ENCODE measurements around the gene RGL1. TPM values are rescaled to one million over a fixed set of nuclear protein-coding genes. Genes with fewer than 3 reads are reported as not detected.

The RGL1 gene
- polyA plus RNA-seq, 4 donors = 47.4 to 59.6 (median 52.7) TPM

DNA sequence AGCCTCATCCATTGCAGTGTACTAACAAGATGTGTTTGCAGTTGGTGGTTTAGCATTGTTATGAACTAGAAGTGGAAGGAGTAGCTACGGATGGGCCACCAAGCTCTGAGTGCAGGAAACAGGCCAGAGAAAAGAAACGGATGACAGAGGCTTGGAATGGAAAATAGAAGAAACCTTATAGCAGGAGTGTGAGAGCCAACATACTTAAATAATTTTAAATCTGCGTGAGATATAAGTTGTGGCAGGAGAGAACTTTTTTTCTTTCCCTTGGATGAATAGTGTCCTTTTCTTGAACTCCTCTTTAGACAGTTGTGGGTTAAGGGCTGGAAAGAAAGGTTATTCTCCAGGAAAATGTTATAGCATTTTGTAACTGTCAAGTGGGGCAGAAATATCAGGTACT, 54.2 kb downstream of the RGL1 start:
- DNase-seq (ENCODE audit: low read depth in 4 of 4, low spot score in 3 of 4) = no peak

DNA sequence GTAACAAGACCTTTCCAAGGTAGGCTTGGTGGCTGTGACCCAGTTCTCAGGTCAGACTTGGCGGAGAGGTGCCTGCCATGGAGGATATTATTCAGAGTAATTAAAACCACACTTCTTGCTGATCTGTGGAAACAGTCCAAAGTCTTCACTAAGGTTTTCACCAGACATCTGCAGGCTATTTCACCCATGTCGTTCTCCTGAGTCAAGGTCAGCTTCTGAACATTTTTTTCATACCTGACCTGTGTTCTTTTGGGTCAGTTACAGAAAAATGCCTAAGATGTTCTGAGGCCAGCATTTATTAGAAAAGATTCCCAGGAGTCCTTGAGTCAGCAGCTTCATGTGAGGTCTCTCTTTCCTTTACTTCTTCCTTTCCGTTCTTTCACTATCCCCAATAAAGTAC, 54.9 kb downstream of the RGL1 start:
- no peak for DNase-seq (ENCODE audit: low read depth in 4 of 4, low spot score in 3 of 4)

DNA sequence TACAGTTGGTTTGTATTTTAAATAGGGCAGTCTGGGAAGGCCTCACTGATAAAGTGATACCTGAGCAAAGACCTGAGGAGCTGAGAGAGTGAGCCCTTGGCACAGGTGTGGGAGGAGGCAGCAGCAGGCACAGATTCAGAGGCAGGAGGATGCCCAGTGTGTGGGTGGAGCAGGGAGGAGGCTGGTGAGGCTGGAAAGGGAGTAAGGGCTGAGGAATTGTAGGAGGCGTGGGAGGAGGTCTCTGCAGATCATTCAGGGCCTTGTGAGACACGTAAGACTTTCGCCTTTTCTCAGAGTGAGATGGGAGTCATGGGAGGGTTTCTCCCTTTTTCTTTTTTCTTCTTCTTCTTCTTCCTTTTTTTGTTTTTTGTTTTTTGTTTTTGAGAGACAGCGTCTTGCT, 58.0 kb downstream of the RGL1 start:
- DNase-seq (ENCODE audit: low read depth in 4 of 4, low spot score in 3 of 4) = no peak

DNA sequence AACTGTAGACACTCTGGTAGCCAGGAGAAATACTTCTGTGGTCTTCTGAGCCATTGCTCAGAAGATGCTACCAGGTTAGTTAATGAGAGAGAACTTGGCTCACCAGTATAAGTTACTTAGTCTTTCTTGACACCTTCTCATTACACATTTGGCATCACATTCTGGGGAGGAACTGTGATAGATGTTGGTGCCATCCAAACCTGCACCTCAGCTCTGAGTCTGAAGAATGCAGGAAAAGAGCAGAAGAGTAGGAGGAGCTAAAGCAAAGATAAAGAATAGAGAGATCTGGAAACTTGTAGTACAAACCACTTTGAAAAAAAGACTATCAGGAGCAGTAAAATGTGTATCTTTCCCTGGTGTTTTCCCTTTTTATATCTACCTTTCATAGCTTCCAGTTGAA, 58.9 kb downstream of the RGL1 start:
- DNase-seq (ENCODE audit: low read depth in 4 of 4, low spot score in 3 of 4) = no peak

DNA sequence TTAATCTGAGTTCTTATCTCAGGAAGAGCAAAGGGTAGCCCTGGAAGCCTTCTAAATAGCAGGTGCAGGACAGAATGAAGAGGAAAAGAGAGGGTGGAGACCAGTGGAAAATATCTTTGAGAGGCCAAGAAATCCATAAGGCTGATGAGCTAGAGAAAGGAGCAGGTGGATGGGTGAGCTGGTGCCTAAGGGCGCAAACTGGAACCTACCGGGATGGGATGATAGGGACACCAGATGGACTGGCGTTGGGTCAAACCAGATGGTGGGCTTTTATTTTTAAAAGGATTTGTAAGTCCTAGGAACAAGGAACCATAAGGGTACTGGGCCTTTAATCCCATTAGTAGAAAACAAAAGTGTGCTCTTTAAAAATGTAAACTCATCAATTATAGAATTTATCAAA, 59.7 kb downstream of the RGL1 start:
- DNase-seq (ENCODE audit: low read depth in 4 of 4, low spot score in 3 of 4) = no peak

DNA sequence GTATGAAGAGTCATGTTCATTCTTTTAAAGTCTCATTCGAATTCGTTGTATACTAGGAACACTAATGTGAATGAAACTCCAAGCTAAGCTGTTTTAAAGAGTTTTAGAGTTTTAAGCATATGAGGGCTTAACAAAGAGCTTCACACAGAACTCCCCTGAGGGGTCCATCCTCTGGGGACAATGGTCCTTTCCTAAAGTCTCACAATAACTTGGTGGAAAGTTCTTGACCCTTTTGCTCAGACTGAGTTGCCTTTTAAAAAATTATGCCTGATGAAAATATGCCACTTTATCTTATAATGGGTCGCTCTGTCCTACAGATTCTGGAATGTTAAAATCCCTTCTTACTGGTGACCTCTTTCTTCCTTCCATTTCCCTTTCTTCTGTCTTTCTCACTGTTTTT, 64.3 kb downstream of the RGL1 start:
- DNase-seq (ENCODE audit: low read depth in 4 of 4, low spot score in 3 of 4) = no peak

DNA sequence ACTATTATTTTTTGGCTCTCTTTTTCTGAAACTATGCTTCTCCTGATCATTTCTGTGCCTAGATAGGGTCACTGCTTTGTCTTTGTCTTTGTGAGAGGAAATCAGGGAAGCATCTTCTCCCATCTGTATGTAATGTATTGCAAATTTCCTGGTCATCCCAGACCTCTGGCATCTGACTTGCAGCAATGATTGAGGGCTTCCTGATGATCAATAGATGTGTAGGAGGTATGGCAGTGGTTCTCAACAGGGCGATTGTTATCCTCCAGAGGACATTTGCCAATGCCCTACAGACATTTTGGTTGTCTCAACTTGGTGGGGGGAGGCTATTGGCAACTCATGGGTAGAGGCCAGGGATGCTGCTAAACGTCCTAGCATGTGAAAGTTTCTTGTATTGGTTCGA, 64.7 kb downstream of the RGL1 start:
- no peak for DNase-seq (ENCODE audit: low read depth in 4 of 4, low spot score in 3 of 4)

DNA sequence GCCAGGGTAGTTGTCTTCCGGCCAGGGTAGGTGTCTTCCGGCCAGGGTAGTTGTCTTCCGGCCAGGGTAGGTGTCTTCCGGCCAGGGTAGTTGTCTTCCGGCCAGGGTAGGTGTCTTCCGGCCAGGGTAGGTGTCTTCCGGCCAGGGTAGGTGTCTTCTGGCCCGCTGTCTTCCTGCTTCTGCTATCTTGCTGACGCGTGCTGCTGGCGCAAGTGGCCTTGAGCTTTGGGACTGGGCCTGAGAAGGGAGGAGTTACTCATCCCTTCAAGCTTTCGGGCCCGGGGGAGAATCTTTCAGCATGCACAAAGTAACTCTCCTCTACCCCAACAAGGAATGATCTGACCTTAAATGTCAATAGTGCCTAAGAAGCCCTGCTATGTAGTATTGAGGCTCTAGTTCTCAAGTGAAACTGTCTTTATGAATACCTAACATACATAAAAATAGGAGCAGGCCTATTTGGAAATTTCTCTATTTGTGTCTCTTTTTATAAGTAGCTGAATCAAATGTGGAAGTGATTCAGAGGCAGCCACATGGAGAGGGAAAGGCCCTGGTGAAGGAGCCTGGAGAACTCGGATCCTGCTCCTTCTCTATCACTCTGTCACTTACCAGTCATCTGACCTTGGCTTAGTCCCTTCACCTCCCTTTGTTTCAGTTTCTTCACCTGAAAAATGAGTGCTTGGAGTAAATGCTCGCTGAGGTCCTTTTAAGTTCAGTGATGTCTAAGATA, 65.6 kb downstream of the RGL1 start:
- no peak for DNase-seq (ENCODE audit: low read depth in 4 of 4, low spot score in 3 of 4)

DNA sequence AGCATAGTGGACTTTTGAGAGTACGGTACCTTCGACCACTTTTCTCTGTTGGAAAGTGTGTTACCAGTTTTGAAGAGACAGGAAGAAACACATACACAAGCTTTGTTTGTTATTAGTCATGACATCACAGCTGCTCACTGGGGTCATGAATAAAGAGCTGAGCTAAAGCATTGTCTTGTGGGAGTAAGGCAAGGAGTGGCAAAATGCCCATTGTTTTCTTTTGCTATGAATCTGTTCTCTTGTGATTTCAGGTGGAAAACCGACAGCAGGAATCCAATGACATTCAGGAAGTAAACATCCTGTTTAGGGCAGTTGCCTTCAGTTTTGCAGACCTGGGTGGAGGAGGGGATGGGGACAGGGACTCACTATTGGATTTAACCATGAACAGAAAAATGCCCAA, 66.2 kb downstream of the RGL1 start:
- no peak for DNase-seq (ENCODE audit: low read depth in 4 of 4, low spot score in 3 of 4)

DNA sequence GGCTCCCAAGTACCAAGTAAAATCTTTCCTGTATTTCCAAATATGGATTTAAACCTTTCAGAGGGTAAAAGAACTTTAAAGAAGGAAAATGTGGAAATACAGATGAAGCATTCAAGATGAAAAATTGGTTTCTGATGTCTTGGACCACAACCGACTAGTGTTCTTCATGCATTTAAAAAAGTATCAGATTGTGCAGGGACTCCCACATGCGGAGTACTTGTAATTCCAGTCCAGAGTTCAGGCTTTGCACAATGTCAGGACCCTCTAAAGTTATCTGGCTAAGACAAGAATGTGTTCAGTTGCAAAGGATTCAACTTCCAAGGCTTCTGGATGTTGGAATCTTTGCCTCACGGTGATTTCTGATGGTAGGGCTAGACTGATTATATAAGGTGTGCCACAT, 66.7 kb downstream of the RGL1 start:
- no peak for DNase-seq (ENCODE audit: low read depth in 4 of 4, low spot score in 3 of 4)

DNA sequence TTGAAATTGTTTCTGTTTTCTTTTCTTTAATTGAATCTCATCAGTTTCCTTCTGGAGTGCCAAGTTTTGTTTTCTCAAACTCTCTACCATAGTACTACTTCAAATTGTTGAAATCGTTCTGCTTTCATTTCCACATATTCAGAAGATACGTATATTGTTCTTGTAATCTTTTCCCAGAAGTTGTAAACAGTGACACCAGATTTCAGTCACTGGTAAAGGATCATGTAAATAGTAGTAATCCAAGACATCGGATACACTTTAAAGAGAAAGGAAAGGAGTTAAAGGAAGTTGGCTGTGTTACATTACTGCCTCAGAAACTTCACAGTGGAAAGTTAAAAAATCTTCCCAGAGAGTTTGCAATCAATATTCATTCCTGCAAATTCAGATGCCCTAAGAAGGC, 67.5 kb downstream of the RGL1 start:
- no peak for DNase-seq (ENCODE audit: low read depth in 4 of 4, low spot score in 3 of 4)

DNA sequence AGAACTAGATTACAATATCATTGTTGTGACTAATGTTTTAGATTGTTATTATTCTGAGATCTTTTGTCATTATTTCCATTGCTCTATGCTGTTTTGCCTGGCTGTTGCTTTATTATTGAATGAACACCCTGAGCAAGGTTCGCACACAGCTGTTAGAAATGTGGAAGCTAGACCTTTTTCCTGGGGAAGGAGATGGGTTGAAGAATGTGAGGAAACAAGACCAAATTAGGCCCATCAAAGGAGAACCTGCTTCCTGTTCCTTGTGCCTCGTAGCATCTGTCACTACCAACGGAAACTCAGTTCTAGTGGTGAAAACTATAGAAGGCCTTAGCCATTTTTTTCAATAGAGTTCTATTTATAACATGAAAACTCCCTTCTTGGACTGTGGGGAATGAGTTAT, 68.7 kb downstream of the RGL1 start:
- no peak for DNase-seq (ENCODE audit: low read depth in 4 of 4, low spot score in 3 of 4)

DNA sequence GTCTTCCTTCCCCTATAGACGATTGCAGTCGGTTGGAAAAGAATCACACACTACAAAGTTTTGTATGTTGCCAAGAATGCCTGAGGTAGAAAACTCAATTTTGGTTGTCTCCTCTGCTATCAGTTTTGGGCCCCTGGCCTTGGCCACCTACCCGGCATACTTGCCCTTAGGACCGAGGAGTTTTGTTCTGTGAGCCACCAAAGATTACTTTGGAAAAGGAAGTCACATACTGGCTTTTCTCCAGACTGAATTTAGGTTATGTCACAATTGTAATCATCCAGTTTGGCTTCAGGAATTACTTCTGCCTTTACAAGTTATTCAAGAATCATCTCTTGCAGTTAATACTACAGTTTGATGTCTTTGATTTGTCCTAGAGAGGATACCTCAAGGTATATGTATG, 71.4 kb downstream of the RGL1 start:
- DNase-seq (ENCODE audit: low read depth in 4 of 4, low spot score in 3 of 4) = no peak

DNA sequence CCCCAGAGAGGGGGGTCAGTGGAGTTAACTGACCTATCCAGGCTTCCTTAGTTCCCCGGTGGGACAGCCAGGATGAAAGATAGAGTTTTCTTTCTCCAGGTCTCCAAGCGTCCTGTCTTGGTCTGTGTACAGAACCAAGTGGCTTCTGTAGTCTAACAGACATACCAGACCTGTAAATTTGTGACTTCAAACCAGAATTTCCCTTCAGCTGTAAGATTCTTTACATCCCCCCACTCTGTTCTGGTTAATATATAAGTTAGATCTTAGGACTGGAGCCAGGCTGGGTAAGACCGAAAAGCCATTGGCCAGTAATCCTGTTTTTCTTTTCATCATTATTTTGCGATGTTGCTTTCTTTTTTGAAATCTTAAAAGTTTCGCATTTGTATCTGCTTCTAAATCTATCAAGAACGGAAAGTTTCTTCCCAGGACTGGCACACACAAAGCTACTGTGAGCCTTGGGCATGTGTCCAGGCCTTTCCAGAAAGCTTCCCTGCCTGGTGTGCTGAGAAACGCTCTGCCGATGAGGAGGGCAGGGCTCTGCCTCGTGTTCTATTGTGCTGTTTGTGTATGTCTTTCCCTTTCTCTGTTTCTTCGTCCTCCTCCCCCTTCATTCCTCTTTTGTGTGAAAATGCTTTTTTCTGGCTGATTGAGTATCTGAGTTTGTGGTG, 72.3 kb downstream of the RGL1 start:
- no peak for DNase-seq (ENCODE audit: low read depth in 4 of 4, low spot score in 3 of 4)

DNA sequence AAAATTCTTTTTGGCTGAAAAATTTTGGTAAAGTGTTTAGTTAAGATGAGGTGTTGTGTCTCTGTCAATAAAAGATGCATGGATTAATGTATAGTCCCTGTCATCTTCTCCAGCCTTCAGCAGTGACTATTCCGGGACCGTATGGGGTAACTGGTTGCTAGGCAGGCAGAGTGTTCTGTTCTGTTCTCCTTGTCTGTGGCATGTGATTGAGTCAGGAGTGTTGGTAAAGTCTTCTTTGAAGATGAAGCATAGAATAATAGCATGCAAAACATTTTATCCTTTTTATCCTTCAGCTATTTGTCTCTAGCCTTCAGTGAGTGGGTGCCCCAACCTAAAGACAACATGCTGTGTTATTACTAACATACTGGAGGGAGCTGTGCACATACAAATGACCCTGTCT, 74.6 kb downstream of the RGL1 start:
- DNase-seq (ENCODE audit: low read depth in 4 of 4, low spot score in 3 of 4) = no peak

DNA sequence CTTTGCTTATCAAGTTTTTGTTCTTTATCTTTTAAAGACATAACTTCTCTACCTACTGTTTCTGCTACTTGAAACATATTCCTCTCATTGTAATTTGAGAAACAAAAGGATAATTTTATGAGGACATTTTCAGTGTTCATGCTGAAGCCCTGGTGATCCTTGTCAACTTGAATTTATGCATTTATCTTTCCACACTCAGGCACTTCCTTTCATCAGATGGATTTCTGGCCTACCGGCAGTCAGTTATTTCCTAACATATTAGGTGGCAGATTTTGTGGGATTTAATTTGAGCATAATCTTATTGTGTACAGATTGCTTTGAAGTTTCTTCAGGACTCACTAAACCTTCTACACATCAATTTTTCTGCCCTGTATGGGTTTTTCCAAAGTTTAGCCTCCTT, 75.0 kb downstream of the RGL1 start:
- DNase-seq (ENCODE audit: low read depth in 4 of 4, low spot score in 3 of 4) = no peak

DNA sequence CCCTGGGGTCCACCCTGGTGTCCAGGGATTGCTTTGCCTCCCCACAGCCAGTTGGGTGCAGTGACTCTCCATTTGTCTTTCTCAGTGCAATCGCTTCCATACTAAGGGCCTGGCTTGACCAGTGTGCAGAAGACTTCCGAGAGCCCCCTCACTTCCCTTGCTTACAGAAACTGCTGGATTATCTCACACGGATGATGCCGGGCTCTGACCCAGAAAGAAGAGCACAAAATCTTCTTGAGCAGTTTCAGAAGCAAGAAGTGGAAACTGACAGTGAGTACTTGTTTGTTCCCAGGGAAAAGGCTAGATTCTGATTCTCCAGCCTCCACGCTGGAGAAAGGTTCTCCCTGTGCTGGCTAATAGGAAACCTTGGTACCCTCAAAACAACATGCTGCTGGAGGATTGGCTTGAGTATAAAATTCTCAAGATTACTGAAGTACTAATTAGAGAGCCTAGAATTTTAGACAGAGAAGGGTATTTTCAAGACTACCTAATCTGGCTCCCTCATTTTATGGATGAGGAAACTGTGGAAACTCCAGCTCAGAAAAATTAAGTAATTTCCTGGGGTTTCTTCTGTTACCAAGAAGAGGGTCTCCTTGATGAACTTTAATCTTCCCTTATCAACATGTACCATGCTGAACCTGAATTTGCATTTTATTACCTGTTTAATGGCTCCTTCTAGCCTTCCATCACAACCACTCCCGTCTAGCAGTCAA, 75.8 kb downstream of the RGL1 start:
- DNase-seq (ENCODE audit: low read depth in 4 of 4, low spot score in 3 of 4) = no peak

DNA sequence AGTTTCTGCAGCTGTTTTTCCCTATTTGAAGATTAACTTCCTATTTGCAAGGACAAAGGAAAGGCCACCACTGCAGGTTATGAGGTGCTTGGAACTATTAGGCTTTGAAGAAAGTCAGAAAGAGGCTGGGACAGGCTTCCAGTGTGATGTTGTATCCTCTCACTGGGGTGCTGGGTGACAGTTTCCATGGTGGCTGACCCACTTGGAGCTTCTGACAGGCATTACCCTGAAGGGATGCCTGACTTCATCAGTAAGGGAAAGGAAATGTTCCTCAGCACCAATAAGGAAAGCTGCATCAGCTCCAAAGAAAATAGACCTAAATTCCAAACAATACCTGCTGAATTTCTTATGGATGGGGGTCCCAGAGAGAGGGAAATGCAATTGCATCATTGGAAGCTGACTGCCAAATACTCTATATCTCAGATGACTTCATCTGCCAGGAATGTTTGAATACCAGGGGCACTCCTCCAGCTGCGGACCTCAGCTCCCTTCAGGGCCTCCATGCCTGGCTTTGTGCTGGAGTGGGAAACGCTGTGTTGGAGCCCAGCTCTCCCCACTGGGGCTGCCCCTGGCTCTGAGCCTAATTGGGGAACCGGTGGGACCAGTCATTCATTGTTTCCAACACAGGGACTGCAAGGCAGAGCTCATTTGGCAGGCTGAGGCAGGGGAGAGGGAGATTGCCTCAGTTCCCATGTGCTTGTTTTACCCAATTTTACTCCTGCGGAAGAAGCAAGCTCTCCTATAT, 76.6 kb downstream of the RGL1 start:
- DNase-seq (ENCODE audit: low read depth in 4 of 4, low spot score in 3 of 4) = peak in 2 of 4 donors; percentile 53 to 62

DNA sequence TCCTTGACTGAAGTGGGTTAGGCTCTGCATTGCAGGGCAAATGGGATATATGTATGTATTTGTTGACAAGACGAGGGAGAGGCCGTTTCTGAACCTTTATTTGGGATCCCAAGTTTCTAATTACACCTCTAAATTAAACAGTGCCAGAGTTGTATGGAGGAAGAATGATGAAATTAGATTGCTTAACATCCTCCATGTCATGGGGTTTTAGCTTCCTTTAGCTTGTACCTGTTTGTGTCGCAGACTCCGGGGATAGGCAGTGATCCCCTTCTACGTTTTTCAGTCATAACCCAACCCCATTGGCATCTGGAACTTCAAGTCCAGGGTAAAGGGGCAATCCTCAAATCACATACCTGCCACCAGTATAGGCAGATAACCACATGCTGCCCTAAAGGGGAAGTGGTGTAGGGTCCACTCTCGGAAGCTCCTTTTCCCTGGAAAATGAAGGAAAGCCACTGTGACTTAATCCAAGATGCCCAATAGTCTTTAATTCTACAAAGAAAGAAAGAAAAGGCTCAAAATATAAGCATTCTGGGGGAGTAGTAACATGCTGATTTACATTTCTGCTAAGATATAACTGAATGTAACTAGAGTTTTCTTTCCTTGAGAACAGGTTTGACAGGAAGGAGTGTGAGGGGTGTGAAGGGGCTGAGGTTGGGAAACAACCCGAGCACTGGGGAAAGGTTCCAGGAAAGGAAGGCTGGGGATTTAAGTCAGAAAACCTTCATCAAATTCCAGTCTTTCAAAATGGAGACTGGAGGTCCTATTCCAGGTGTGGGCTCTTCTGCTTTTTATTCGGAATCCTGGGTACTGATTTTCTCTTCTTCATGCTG, 77.6 kb downstream of the RGL1 start:
- DNase-seq (ENCODE audit: low read depth in 4 of 4, low spot score in 3 of 4) = no peak

DNA sequence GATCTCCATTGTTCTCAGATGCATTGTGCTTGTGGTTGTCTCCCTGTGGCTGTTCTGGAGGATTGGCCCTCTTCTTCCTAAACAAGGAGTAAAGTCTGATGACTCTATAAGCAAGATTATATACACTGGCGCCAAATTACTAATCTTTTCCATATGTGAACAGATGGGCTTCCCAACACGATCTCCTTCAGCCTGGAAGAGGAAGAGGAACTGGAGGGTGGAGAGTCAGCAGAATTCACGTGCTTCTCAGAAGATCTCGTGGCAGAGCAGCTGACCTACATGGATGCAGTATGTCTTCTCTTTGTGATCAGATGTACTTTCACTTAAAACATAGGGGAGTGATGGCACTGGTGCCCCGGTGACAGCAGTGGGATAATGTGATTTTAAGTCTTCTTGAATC, 78.7 kb downstream of the RGL1 start:
- DNase-seq (ENCODE audit: low read depth in 4 of 4, low spot score in 3 of 4) = no peak

Data from right renal pelvis (tissue), 4 donors.